CD4-positive, alpha-beta T cell treated with Interleukin-4 for 4 hours (primary cell): ENCODE results near the gene SLC16A13.
A peak's percentile ranks its signal among the peaks of the same experiment; 100 is the strongest.
"Not testable (repeated sequence)": the region's sequence is repeated elsewhere in the genome, so short reads cannot be mapped to it uniquely, and the experiment has no call there.

Experiments used
- DNase-seq: peaks from one replicate; pipeline ENCODE4 v3.0.0-alpha.2; 2020

Gene SLC16A13

DNA sequence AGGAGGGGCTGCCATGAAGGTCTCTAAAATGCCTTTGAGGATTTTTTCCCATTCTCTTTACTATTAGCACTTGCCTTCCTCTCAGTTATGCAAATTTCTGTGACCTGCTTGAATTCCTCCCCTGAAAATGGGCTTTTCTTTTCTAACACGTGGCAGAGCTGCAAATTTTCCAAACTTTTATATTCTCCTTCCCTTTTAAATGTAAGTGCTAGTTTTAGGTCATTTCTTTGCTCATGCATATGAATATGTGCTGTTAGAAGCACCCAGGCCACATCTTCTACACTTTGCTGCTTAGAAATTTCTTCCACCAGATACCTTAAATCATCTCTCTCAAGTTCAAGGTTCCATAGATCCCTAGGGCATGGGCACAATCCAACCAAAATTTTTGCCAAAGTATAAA, 32.5 kb downstream of the SLC16A13 start:
- no peak for DNase-seq

DNA sequence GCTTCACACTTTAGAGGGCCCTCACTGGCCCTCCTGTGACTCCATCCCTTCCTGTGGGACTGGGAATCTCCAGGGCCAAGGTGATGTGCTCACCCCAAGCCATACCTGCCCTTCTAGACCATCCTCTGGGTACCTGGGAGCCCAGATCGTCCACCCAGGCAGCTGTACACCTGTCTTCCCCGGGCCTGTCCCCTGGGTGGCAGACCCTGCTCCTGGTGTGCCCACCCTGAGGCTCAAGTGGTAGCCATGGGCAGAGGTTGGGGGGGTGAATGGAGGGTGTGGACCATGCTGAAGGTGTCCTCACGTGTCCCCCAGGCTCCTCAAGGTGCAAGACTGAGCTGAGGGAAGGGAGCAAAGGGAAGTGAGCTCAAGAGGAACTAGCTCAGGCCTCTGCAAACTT, 34.9 kb downstream of the SLC16A13 start:
- DNase-seq, result no peak

DNA sequence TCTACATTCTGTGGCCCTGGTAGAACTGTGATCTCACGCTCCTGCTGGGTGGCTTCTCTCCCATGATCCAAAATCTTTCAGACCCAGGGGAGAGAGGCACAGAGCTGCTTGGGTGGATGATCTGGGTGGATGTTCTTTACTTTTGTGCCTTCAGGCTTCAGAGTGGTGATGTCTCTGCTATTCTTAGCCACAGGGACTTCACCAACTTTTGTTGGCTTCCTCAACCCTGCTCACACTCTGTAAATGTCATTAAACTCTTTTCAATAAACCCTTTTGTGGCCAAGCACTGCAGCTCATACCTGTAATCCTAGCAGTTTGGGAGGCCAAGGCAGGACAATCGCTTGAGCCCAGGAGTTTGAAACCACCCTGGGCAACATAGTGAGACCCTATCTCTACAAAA, 36.6 kb downstream of the SLC16A13 start:
- no peak for DNase-seq

DNA sequence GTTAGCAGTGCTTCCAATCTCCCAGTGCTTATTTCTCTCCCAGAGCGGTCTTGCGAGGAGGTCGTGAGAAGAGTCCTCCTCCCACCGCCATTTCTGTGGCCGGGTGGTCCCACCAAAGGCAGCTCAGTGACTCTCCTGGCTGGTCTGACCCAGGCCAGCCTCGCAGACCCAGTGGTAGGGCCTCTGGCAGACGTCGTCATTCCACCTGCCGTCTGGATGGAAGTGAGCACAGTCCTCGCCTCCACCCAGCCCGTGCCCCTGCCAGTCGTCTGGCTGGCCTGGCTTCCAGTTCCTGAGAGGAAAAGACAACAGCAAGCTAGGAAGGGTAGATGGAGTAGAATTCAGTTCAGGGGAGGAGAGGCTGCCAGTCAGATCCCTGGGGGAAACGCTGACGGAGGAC, 39.1 kb downstream of the SLC16A13 start:
- DNase-seq, result no peak

DNA sequence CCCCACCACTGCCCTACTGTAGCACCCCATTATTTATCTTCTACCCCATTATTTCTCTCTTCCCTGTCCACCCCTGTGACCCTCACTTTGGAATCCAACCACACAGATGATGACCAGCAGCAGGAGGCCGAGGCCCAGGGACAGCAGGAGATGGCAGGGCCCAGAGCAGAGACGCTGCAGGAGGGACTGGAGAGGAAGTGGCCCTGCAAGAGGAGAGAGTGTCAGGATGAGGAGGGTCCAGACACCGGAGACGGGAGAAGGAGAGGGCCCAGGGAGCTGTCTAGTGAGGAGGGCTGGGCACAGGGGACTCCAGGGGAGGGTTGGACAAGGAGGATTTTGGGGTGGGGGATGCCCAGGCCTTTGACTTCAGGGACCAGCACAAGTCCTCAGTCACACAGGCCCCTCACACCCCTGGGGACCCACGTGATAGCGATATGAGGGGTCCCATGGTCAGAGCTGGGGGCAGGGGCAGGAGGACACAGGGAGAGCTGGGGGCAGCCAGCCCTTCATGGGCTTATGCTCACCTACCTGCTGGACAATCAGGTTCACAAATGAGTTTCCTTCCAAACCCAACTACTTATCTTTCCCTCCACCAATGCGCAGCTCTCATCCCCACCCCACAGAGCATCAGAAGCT, 42.2 kb downstream of the SLC16A13 start:
- no peak for DNase-seq

DNA sequence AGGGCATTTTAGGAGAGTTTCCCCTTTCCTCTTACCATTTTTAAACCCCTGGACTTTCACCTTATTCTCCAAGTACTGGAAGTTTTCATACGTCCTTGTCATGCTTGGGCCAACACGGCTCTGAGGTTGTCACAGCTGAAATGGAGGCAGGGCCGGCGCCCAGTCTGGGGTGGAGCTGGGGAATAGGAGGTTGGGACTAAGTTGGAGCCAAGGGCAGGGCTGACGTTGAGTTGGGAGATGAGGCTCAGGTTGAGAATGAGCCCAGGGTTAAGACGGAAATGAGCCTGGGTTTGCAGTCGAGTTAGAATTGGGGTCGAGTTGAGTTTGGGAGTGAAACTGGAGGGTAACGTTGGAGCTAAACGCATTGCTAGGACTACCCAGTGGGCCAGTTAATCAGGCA, 42.9 kb downstream of the SLC16A13 start:
- DNase-seq, result no peak

DNA sequence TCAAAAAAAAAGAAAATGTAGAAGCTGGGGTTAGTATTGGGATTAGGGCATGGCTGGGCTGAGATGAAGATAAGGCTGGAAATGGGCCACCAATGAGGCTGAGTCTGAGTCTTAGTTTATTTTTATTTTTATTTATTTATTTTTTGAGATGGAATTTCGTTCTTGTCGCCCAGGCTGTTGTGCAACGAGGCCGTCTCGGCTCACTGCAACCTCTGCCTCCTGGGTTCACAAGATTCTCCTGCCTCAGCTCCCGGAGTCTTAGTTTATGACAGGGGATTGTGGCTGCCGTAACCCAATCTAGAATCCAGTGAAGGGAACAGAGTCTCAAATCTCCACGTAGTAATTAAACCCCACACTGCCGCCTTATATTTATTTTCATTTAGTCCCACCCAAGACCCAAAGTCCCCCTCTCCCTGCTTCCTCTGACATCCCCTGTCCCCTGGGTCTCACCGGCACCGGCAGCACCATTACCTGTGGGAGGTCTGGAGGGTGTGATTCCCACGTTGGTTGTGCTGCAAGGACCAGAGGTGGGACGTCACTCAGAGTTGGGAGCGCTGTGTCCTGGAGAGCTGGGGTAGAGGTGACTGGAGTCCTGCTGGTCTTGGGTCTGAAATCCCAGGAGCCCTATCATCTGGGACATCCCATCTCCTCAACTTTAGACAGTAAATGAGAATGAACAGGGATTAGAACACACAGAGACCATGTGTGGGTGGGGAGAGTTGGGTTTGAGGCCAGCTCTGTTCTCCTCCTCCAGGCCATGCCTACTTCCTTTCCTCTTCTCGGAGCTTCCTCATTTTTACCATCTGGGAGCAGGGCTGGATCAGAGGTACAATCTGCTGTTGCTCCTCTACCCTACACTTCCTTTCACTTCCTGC, 44.0 kb downstream of the SLC16A13 start, which contains the start of gene CLEC10A:
Gene CLEC10A, minus strand, starts transcription at position 671 of the 875 bp plus-strand sequence. CDS start 1,439 bp downstream, outside the sequence.
- DNase-seq, result no peak

DNA sequence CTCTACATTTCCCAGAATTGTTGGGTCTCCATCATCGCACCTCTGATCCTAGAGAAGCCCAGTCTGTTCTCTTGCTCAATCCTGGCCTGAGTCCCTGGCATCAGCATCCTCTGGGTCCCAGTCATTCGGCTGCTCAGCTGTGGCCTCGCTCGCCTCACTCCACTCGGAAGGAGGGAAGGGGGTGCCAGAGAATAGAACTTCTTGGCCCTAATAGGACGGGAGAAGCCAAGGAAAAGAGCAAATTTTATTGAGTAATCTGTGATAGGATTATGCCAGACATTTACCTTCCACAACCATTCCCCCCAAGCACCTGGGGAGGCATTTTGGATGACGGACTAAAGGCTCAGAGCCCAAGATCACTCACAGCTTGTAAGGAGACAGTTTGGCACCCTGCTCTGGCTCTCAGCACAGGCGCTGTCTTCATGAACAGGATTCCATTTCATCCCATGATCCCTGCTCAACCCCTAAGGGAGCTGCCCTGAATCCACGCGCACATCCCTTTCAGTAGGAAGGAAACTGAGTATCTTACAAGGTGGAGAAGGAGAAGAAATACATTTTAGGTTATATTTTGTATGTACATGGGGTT, 44.7 kb downstream of the SLC16A13 start:
- DNase-seq, result no peak

DNA sequence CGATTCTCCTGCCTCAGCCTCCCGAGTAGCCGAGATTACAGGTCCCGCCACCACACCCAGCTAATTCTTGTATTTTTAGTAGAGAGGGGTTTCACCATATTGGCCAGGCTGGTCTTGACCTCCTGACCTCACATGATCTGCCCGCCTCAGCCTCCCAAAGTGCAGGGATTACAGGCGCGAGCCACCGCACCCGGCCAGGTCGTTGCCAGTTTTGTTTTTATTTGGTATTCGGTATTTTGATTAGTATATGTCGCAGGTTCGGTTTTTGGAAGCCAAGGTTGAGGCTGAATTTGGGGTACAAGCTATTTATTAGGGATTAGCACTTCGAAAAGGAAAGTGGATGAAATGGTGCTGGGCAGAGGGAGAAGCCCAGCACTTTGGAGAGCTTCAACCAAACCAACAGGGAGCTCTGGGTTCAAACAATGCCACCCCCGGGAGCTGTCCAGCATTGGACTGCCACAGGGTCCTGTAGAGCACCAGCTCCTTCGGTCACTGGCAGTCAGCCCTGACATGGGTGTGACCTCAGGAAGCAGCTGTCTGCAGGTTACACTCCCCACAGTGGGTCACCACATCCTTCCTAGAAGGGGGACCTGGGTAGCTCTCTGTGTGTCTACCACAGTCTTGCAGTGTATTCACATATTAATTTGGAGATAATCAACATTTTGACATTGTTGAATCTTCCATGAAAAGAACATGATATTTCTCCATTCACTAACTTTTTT, 45.7 kb downstream of the SLC16A13 start:
- DNase-seq, result peak; percentile 31

DNA sequence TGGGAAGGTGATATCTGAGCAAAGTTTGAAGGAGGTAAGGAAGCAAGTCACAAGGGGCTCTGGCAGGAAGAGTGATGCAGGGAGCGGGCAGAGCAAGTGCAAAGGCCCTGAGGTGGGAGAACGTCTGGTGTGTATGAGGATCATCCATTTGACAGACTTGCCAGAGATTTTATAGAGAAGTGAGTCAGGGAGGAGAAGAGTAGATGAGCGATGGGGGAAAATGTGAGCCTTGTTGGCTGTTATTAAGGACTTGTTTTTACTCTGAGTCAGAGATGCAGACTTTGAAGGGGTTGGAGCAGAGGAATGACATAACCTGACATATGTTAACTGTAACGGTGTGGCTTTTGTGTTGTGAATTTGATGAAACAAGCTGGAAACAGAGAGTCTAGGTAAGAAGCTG, 47.8 kb downstream of the SLC16A13 start:
- no peak for DNase-seq

DNA sequence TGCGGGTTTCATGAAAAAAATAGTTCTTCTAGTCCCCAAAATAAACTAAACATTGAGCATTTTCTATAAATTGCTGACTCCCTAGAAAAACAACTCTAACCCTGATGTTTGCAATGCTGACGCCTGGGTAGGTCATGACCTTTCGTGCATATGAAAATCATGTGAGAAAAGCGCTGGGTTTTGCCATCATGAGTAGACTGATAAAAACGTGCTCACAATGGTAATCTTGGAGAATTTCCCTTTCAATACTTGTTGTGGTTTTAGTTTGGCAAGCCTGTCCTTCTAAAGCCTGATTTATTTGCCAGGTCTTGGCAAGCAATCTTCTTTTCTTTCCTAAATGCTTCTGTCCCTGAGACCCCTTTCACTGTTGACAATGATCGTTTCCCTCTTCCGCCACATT, 48.3 kb downstream of the SLC16A13 start:
- no peak for DNase-seq

DNA sequence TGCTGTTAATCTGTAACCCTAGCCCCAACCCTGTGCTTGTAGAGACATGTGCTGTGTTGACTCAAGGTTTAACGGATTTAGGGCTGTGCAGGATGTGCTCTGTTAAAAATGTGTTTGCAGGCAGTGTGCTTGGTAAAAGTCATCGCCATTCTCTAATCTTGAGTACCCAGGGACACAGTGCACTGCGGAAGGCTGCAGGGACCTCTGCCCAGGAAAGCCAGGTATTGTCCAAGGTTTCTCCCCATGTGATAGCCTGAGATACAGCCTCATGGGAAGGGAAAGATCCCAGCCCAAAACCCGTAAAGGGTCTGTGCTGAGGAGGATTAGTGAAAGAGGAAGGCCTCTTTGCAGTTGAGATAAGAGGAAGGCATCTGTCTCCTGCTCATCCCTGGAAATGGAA, 52.6 kb downstream of the SLC16A13 start:
- DNase-seq, result not testable (repeated sequence)

DNA sequence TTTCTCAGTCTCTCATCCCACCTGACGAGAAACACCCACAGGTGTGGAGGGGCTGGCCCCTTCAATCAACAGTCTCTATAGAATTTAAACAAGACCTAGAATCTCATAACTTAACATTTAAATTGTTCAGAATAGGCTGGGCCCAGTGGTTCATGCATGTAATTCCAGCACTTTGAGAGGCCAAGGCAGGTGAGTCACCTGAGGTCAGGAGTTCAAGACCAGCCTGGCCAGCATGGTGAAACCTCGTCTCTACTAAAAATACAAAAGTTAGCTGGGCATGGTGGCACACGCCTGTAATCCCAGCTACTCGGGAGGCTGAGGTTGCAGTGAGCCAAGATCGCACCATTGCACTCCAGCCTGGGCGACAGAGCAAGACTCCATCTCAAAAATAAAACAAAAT, 53.8 kb downstream of the SLC16A13 start:
- not testable (repeated sequence) for DNase-seq
